WTC11 (cell line): ENCODE results near the gene MTA1. TPM values are rescaled to one million over a fixed set of nuclear protein-coding genes. Genes with fewer than 3 reads are reported as not detected.

Experiments used
- ATAC-seq: fragments of 200-7000 bp; cut with Tn5 transposase; 2 replicates; pipeline ENCODE4 v1.10.0; 2021; ENCODE audit warnings: mild to moderate bottlenecking, moderate library complexity
- CTCF ChIA-PET: fragments of 300-600 bp; sonication (Branson Sonifier 250); formaldehyde crosslinking; loops from one replicate; lab custom pipeline; 2021; ENCODE audit warnings: antibody characterized with exemption; lab: Charles Lee
- POLR2A ChIA-PET: fragments of 350-600 bp; sonication (Branson Sonifier 250); formaldehyde crosslinking; loops from one replicate; lab custom pipeline; 2021; ENCODE audit warnings: antibody characterized with exemption; lab: Charles Lee
- DNase-seq: peaks from one replicate; pipeline ENCODE4 v3.0.0; 2021; ENCODE audit warnings: low spot score
- H3K27ac Mint-ChIP-seq: 2 replicates; pipeline ENCODE4 v1.8.0; 2021; ENCODE audit warnings: mixed read lengths
- H3K27me3 Mint-ChIP-seq: 2 replicates; pipeline ENCODE4 v1.8.0; 2021; ENCODE audit warnings: low read depth, mild to moderate bottlenecking, moderate library complexity, mixed read lengths
- H3K36me3 Mint-ChIP-seq: 2 replicates; pipeline ENCODE4 v1.8.0; 2021; ENCODE audit warnings: mixed read lengths
- H3K4me1 Mint-ChIP-seq: 2 replicates; pipeline ENCODE4 v1.8.0; 2022; ENCODE audit warnings: mixed read lengths
- H3K4me3 Mint-ChIP-seq: 2 replicates; pipeline ENCODE4 v1.8.0; 2021; ENCODE audit warnings: mild to moderate bottlenecking, moderate library complexity, mixed read lengths
- H3K9me3 Mint-ChIP-seq: 2 replicates; pipeline ENCODE4 v1.8.0; 2021; ENCODE audit warnings: mixed read lengths
- ATF1 ChIP-seq: sonication (generic); formaldehyde crosslinking; IDR thresholded peaks from 2 replicates; pipeline ENCODE4 v1.8.1; 2023; ENCODE audit warnings: mild to moderate bottlenecking, moderate library complexity, missing genetic modification reagents
- CBFB ChIP-seq: sonication (generic); formaldehyde crosslinking; IDR thresholded peaks from 2 replicates; pipeline ENCODE4 v1.8.1; 2022; ENCODE audit warnings: mild to moderate bottlenecking, low read depth, missing genetic modification reagents
- CTCF ChIP-seq: fragments of 200-600 bp; IDR thresholded peaks from 2 replicates; pipeline ENCODE4 v1.8.0; 2022; ENCODE audit warnings: antibody characterized with exemption
- E2F4 ChIP-seq: sonication (generic); formaldehyde crosslinking; IDR thresholded peaks from 2 replicates; pipeline ENCODE4 v1.8.1; 2022; ENCODE audit warnings: low read depth, mild to moderate bottlenecking, moderate library complexity, missing genetic modification reagents, borderline replicate concordance
- ESRRA ChIP-seq: sonication (generic); formaldehyde crosslinking; IDR thresholded peaks from 2 replicates; pipeline ENCODE4 v1.8.1; 2022; ENCODE audit warnings: mild to moderate bottlenecking, missing genetic modification reagents, borderline replicate concordance
- FOXP4 ChIP-seq: sonication (generic); formaldehyde crosslinking; IDR thresholded peaks from 2 replicates; pipeline ENCODE4 v1.8.0; 2022; ENCODE audit warnings: mild to moderate bottlenecking, missing genetic modification reagents
- GTF2I ChIP-seq: fragments of 250-450 bp; sonication (Bioruptor Pico); conservative IDR thresholded peaks from 2 replicates; pipeline ENCODE4 v1.4.0; 2021; ENCODE audit warnings: mild to moderate bottlenecking
- HMGA2 ChIP-seq: fragments of 250-450 bp; sonication (Bioruptor Pico); IDR thresholded peaks from 2 replicates; pipeline ENCODE4 v1.4.0; 2021; ENCODE audit warnings: mild to moderate bottlenecking, moderate library complexity
- MAX ChIP-seq: sonication (generic); formaldehyde crosslinking; IDR thresholded peaks from 2 replicates; pipeline ENCODE4 v1.8.0; 2022; ENCODE audit warnings: mild to moderate bottlenecking, missing genetic modification reagents
- MXD4 ChIP-seq: fragments of 250-450 bp; sonication (Bioruptor Pico); IDR thresholded peaks from 2 replicates; pipeline ENCODE4 v1.8.0; 2021; ENCODE audit warnings: mild to moderate bottlenecking, moderate library complexity, borderline replicate concordance
- NR2C2 ChIP-seq: sonication (generic); formaldehyde crosslinking; IDR thresholded peaks from 2 replicates; pipeline ENCODE4 v1.8.0; 2022; ENCODE audit warnings: mild to moderate bottlenecking, missing genetic modification reagents
- ZNF219 ChIP-seq: sonication (generic); formaldehyde crosslinking; IDR thresholded peaks from 2 replicates; pipeline ENCODE4 v1.8.0; 2023; ENCODE audit warnings: missing genetic modification reagents, mild to moderate bottlenecking, borderline replicate concordance
- ZNF263 ChIP-seq: sonication (generic); formaldehyde crosslinking; IDR thresholded peaks from 2 replicates; pipeline ENCODE4 v1.8.1; 2022; ENCODE audit warnings: low read depth, mild to moderate bottlenecking, moderate library complexity, missing genetic modification reagents
- ZNF532 ChIP-seq: fragments of 250-450 bp; sonication (Bioruptor Pico); IDR thresholded peaks from 2 replicates; pipeline ENCODE4 v1.9.0; 2021; ENCODE audit warnings: mild to moderate bottlenecking, borderline replicate concordance
- total RNA-seq: library from RNA; stranded (reverse); gene quantifications from 3 replicates; pipeline ENCODE4 v1.2.3, GENCODE V29; 2021

Gene MTA1
- total RNA-seq, 1 experiment from 2014 or later = 279 TPM

GRCh38 chr14:105381446-105382342, 37.9 kb upstream of the MTA1 start:
- TF ChIP-seq E2F4 (CRISPR knock-in tag) (no peak), HMGA2 (CRISPR knock-in tag) (no peak), ESRRA (no peak), NR2C2 (CRISPR knock-in tag) (no peak), ZNF263 (CRISPR knock-in tag) (no peak), ZNF219 (CRISPR knock-in tag) (no peak), CTCF (no peak), ATF1 (no peak), MAX (CRISPR knock-in tag) (no peak), FOXP4 (CRISPR knock-in tag) (no peak), ZNF532 (CRISPR knock-in tag) (no peak), MXD4 (CRISPR knock-in tag) (no peak), CBFB (no peak), GTF2I (CRISPR knock-in tag) (no peak)
- TF ChIP-seq, all 79 proteins: peak for 0
- DNase-seq (no peak), ATAC-seq (no peak)
- H3K27ac Mint-ChIP-seq = no peak overlapping the region
- CTCF ChIA-PET = interaction anchor here (0.8 kb wide), 1 partner anchor 11 kb away, joined by 3 read pairs; no protein-coding TSS in a partner anchor
- H3K27me3 Mint-ChIP-seq = no peaks in the 10 kb centered on the region
- POLR2A ChIA-PET = no interaction called here
- no peaks in the 10 kb centered on the region for H3K9me3 Mint-ChIP-seq
- peaks cover 19% of the 10 kb centered on the region for H3K36me3 Mint-ChIP-seq
- H3K4me1 Mint-ChIP-seq = no peaks in the 10 kb centered on the region
- H3K4me3 Mint-ChIP-seq = no peak overlapping the region
